ENCODE measurements around the gene TMEM53.

The TMEM53 gene

GRCh38 chr1:44682883-44683265, 8.6 kb upstream of the TMEM53 start:
- no peak overlapping the region for H3K18ac ChIP-seq (ENCODE audit: low read length)
- WGBS, 2 donors (ENCODE audit: extremely low coverage in 2 of 2, insufficient read length in 2 of 2, insufficient replicate concordance in 1 of 2), result no CpG with 5 or more reads among the region's 3 CpGs

GRCh38 chr1:44681905-44682882, 7.9 kb upstream of the TMEM53 start:
- WGBS, 2 donors (ENCODE audit: extremely low coverage in 2 of 2, insufficient read length in 2 of 2, insufficient replicate concordance in 1 of 2), result no CpG with 5 or more reads among the region's 14 CpGs
- Histone ChIP-seq H3K23ac (ENCODE audit: low read depth, low read length, poor library complexity) (no peak overlapping the region), H2BK12ac (ENCODE audit: low read length) (no peak overlapping the region), H2BK15ac (ENCODE audit: low read length) (no peak overlapping the region), H3K79me1 (ENCODE audit: low read depth, low read length) (no peaks in the 10 kb centered on the region), H3K9ac (ENCODE audit: low read depth, low read length, poor library complexity) (peak overlapping the region; percentile 7), H2BK5ac (ENCODE audit: low read length) (no peak overlapping the region), H2AFZ (ENCODE audit: low read length) (no peak overlapping the region), H2BK120ac (ENCODE audit: low read depth, low read length) (no peak overlapping the region), H3K4ac (ENCODE audit: low read length) (no peak overlapping the region), H4K8ac (ENCODE audit: low read depth, low read length) (no peak overlapping the region), H3K14ac (ENCODE audit: low read length) (no peak overlapping the region), H3K9me3 (replicated peaks in 1 of 2; ENCODE audit: control insufficient read depth in 2 of 2, insufficient read depth in 1 of 2, low read depth in 1 of 2, low read length in 2 of 2) (no peaks in the 10 kb centered on the region), H3K4me3 (ENCODE audit: low read length in 2 of 2) (no peak overlapping the region), H2AK5ac (ENCODE audit: low read depth, low read length) (no peak overlapping the region), H4K91ac (ENCODE audit: low read depth, low read length, poor library complexity) (no peak overlapping the region), H3K4me2 (ENCODE audit: insufficient read depth, low read length, poor library complexity, severe bottlenecking) (no peak overlapping the region), H3K4me1 (ENCODE audit: control insufficient read depth in 2 of 2, insufficient read depth in 1 of 2, low read depth in 1 of 2, low read length in 2 of 2) (peaks cover 0 to 2% of the 10 kb centered on the region in 2 donors), H3K27me3 (ENCODE audit: control insufficient read depth in 3 of 3, insufficient read depth in 3 of 3, low read depth in 1 of 3, low read length in 3 of 3) (no peaks in the 10 kb centered on the region), H3K36me3 (replicated peaks in 1 of 2; ENCODE audit: control insufficient read depth in 2 of 2, insufficient read depth in 2 of 2, low read length in 2 of 2) (peaks cover 5 to 7% of the 10 kb centered on the region in 2 donors), H3K18ac (ENCODE audit: low read length) (no peak overlapping the region), H3K27ac (replicated peaks; ENCODE audit: low read length) (no peak overlapping the region)
- no peak for DNase-seq (ENCODE audit: low spot score)

More at GRCh38 chr1:44682883-44683265, 8.6 kb upstream of the TMEM53 start:
- H3K27me3 ChIP-seq (ENCODE audit: control insufficient read depth in 3 of 3, insufficient read depth in 3 of 3, low read depth in 1 of 3, low read length in 3 of 3), result no peaks in the 10 kb centered on the region
- no peak overlapping the region for H2BK5ac ChIP-seq (ENCODE audit: low read length)
- no peak for DNase-seq (ENCODE audit: low spot score)
- no peak overlapping the region for H2AFZ ChIP-seq (ENCODE audit: low read length)
- H2AK5ac ChIP-seq (ENCODE audit: low read depth, low read length), result no peak overlapping the region
- H3K9me3 ChIP-seq (replicated peaks in 1 of 2; ENCODE audit: control insufficient read depth in 2 of 2, insufficient read depth in 1 of 2, low read depth in 1 of 2, low read length in 2 of 2), result no peaks in the 10 kb centered on the region
- H3K4me2 ChIP-seq (ENCODE audit: insufficient read depth, low read length, poor library complexity, severe bottlenecking), result no peak overlapping the region
- H2BK15ac ChIP-seq (ENCODE audit: low read length), result no peak overlapping the region
- peaks cover 5 to 7% of the 10 kb centered on the region in 2 donors for H3K36me3 ChIP-seq (replicated peaks in 1 of 2; ENCODE audit: control insufficient read depth in 2 of 2, insufficient read depth in 2 of 2, low read length in 2 of 2)
- H4K91ac ChIP-seq (ENCODE audit: low read depth, low read length, poor library complexity), result no peak overlapping the region
- no peak overlapping the region for H2BK120ac ChIP-seq (ENCODE audit: low read depth, low read length)
- no peak overlapping the region for H3K9ac ChIP-seq (ENCODE audit: low read depth, low read length, poor library complexity)
- no peak overlapping the region for H3K27ac ChIP-seq (replicated peaks; ENCODE audit: low read length)
- no peak overlapping the region for H3K14ac ChIP-seq (ENCODE audit: low read length)
- peaks cover 0 to 2% of the 10 kb centered on the region in 2 donors for H3K4me1 ChIP-seq (ENCODE audit: control insufficient read depth in 2 of 2, insufficient read depth in 1 of 2, low read depth in 1 of 2, low read length in 2 of 2)
- no peak overlapping the region for H3K4ac ChIP-seq (ENCODE audit: low read length)
- no peak overlapping the region for H3K23ac ChIP-seq (ENCODE audit: low read depth, low read length, poor library complexity)
- no peaks in the 10 kb centered on the region for H3K79me1 ChIP-seq (ENCODE audit: low read depth, low read length)
- H3K4me3 ChIP-seq (ENCODE audit: low read length in 2 of 2), result no peak overlapping the region
- no peak overlapping the region for H4K8ac ChIP-seq (ENCODE audit: low read depth, low read length)
- no peak overlapping the region for H2BK12ac ChIP-seq (ENCODE audit: low read length)

GRCh38 chr1:44679468-44679867, 5.2 kb upstream of the TMEM53 start:
- H2BK15ac ChIP-seq (ENCODE audit: low read length), result no peak overlapping the region
- no peak overlapping the region for H3K23ac ChIP-seq (ENCODE audit: low read depth, low read length, poor library complexity)
- H3K27ac ChIP-seq (replicated peaks; ENCODE audit: low read length), result no peak overlapping the region
- H3K27me3 ChIP-seq (ENCODE audit: control insufficient read depth in 3 of 3, insufficient read depth in 3 of 3, low read depth in 1 of 3, low read length in 3 of 3), result no peaks in the 10 kb centered on the region
- no peak overlapping the region for H3K4me3 ChIP-seq (ENCODE audit: low read length in 2 of 2)
- H3K9ac ChIP-seq (ENCODE audit: low read depth, low read length, poor library complexity), result no peak overlapping the region
- H3K9me3 ChIP-seq (replicated peaks in 1 of 2; ENCODE audit: control insufficient read depth in 2 of 2, insufficient read depth in 1 of 2, low read depth in 1 of 2, low read length in 2 of 2), result no peaks in the 10 kb centered on the region
- no CpG with 5 or more reads among the region's 5 CpGs for WGBS, 2 donors (ENCODE audit: extremely low coverage in 2 of 2, insufficient read length in 2 of 2, insufficient replicate concordance in 1 of 2)
- no peak overlapping the region for H3K18ac ChIP-seq (ENCODE audit: low read length)
- no peak overlapping the region for H3K14ac ChIP-seq (ENCODE audit: low read length)
- no peak overlapping the region for H3K4ac ChIP-seq (ENCODE audit: low read length)
- H3K4me1 ChIP-seq (ENCODE audit: control insufficient read depth in 2 of 2, insufficient read depth in 1 of 2, low read depth in 1 of 2, low read length in 2 of 2), result peaks cover 0 to 8% of the 10 kb centered on the region in 2 donors
- no peak overlapping the region for H2BK120ac ChIP-seq (ENCODE audit: low read depth, low read length)
- H4K8ac ChIP-seq (ENCODE audit: low read depth, low read length), result no peak overlapping the region
- H3K4me2 ChIP-seq (ENCODE audit: insufficient read depth, low read length, poor library complexity, severe bottlenecking), result no peak overlapping the region
- no peak overlapping the region for H4K91ac ChIP-seq (ENCODE audit: low read depth, low read length, poor library complexity)
- no peak overlapping the region for H2AFZ ChIP-seq (ENCODE audit: low read length)
- H2BK12ac ChIP-seq (ENCODE audit: low read length), result no peak overlapping the region
- no peak overlapping the region for H2AK5ac ChIP-seq (ENCODE audit: low read depth, low read length)
- no peak overlapping the region for H2BK5ac ChIP-seq (ENCODE audit: low read length)
- DNase-seq (ENCODE audit: low spot score), result no peak
- H3K79me1 ChIP-seq (ENCODE audit: low read depth, low read length), result no peaks in the 10 kb centered on the region
- peaks cover 5 to 7% of the 10 kb centered on the region in 2 donors for H3K36me3 ChIP-seq (replicated peaks in 1 of 2; ENCODE audit: control insufficient read depth in 2 of 2, insufficient read depth in 2 of 2, low read length in 2 of 2)

DNA sequence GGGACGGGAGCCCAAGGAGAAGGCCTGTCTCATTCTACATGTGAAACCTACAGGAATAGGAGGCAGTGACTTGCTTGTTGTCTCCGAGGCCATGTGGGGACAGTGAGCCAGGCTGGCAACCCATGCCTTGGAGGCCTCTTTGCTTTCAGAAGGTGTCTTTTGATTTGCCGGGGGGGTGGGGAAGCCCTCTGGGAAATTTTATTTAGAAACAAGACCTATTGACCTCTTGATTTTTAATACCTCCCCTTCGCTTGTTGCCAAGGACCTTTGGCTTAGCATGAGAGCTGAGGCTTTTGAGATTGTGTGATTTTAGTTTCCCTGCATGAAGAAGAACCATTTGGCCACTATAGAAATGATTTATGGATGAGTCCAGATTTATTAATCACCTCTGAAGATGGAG, 4.3 kb upstream of the TMEM53 start:
- H3K4me1 ChIP-seq (ENCODE audit: control insufficient read depth in 2 of 2, insufficient read depth in 1 of 2, low read depth in 1 of 2, low read length in 2 of 2), result peaks cover 2 to 8% of the 10 kb centered on the region in 2 donors
- H2AFZ ChIP-seq (ENCODE audit: low read length), result no peak overlapping the region
- no peak overlapping the region for H4K91ac ChIP-seq (ENCODE audit: low read depth, low read length, poor library complexity)
- no peak overlapping the region for H3K18ac ChIP-seq (ENCODE audit: low read length)
- no peaks in the 10 kb centered on the region for H3K27me3 ChIP-seq (ENCODE audit: control insufficient read depth in 3 of 3, insufficient read depth in 3 of 3, low read depth in 1 of 3, low read length in 3 of 3)
- no CpG with 5 or more reads among the region's 4 CpGs for WGBS, 2 donors (ENCODE audit: extremely low coverage in 2 of 2, insufficient read length in 2 of 2, insufficient replicate concordance in 1 of 2)
- no peak overlapping the region for H3K4ac ChIP-seq (ENCODE audit: low read length)
- no peak overlapping the region for H2BK5ac ChIP-seq (ENCODE audit: low read length)
- H3K79me1 ChIP-seq (ENCODE audit: low read depth, low read length), result no peaks in the 10 kb centered on the region
- H2AK5ac ChIP-seq (ENCODE audit: low read depth, low read length), result no peak overlapping the region
- no peak overlapping the region for H3K9ac ChIP-seq (ENCODE audit: low read depth, low read length, poor library complexity)
- H3K4me3 ChIP-seq (ENCODE audit: low read length in 2 of 2), result no peak overlapping the region
- DNase-seq (ENCODE audit: low spot score), result no peak
- no peaks in the 10 kb centered on the region for H3K9me3 ChIP-seq (replicated peaks in 1 of 2; ENCODE audit: control insufficient read depth in 2 of 2, insufficient read depth in 1 of 2, low read depth in 1 of 2, low read length in 2 of 2)
- H2BK15ac ChIP-seq (ENCODE audit: low read length), result no peak overlapping the region
- no peak overlapping the region for H3K14ac ChIP-seq (ENCODE audit: low read length)
- H3K23ac ChIP-seq (ENCODE audit: low read depth, low read length, poor library complexity), result no peak overlapping the region
- no peak overlapping the region for H3K27ac ChIP-seq (replicated peaks; ENCODE audit: low read length)
- H3K36me3 ChIP-seq (replicated peaks in 1 of 2; ENCODE audit: control insufficient read depth in 2 of 2, insufficient read depth in 2 of 2, low read length in 2 of 2), result peaks cover 5 to 7% of the 10 kb centered on the region in 2 donors
- H2BK120ac ChIP-seq (ENCODE audit: low read depth, low read length), result no peak overlapping the region
- no peak overlapping the region for H3K4me2 ChIP-seq (ENCODE audit: insufficient read depth, low read length, poor library complexity, severe bottlenecking)
- no peak overlapping the region for H4K8ac ChIP-seq (ENCODE audit: low read depth, low read length)
- H2BK12ac ChIP-seq (ENCODE audit: low read length), result no peak overlapping the region

Data from neuronal stem cell (in vitro differentiated cells).